MM.1S (cell line): ENCODE results near the gene MACROD2.

ENCODE experiments used
- DNase-seq: peaks from one replicate; pipeline ENCODE4 v3.0.0-alpha.2; 2015
- H2AFZ ChIP-seq: fragments of 300-600 bp; sonication (generic); 2 replicates; pipeline ENCODE4 v1.6.0; 2016; ENCODE audit warnings: antibody characterized with exemption, low read length
- H3F3A ChIP-seq: fragments of 300-600 bp; sonication (generic); 2 replicates; pipeline ENCODE4 v1.6.1; 2016; ENCODE audit warnings: mild to moderate bottlenecking, antibody characterized with exemption, low read length, moderate library complexity, mixed read lengths; ENCODE audit not compliant: insufficient read depth
- H3K27ac ChIP-seq: fragments of 300-600 bp; sonication (generic); 2 replicates; pipeline ENCODE4 v1.5.1; 2016; ENCODE audit warnings: mild to moderate bottlenecking, low read length
- H3K27me3 ChIP-seq: fragments of 300-600 bp; sonication (generic); replicated peaks from 2 replicates; pipeline ENCODE4 v1.6.0; 2016; ENCODE audit warnings: low read length; ENCODE audit not compliant: insufficient read depth
- H3K36me3 ChIP-seq: fragments of 300-600 bp; sonication (generic); replicated peaks from 2 replicates; pipeline ENCODE4 v1.6.1; 2016; ENCODE audit warnings: mild to moderate bottlenecking, low read length, mixed read lengths; ENCODE audit not compliant: insufficient read depth
- H3K4me1 ChIP-seq: fragments of 300-600 bp; sonication (generic); 2 replicates; pipeline ENCODE4 v1.6.1; 2016; ENCODE audit warnings: low read length, mixed read lengths
- H3K4me2 ChIP-seq: fragments of 300-600 bp; sonication (generic); 2 replicates; pipeline ENCODE4 v1.6.0; 2016; ENCODE audit warnings: low read depth, low read length
- H3K4me3 ChIP-seq: fragments of 300-600 bp; sonication (generic); 2 replicates; pipeline ENCODE4 v1.5.1; 2016; ENCODE audit warnings: low read length, mixed read lengths
- H3K79me2 ChIP-seq: fragments of 300-600 bp; sonication (generic); 2 replicates; pipeline ENCODE4 v1.6.1; 2016; ENCODE audit warnings: mixed run types, low read length, mixed read lengths
- H3K9ac ChIP-seq: fragments of 300-600 bp; sonication (generic); 2 replicates; pipeline ENCODE4 v1.6.1; 2016; ENCODE audit warnings: low read length, mixed read lengths
- H3K9me2 ChIP-seq: fragments of 300-600 bp; sonication (generic); replicated peaks from 2 replicates; pipeline ENCODE4 v1.6.1; 2016; ENCODE audit warnings: mild to moderate bottlenecking, low read length, mixed read lengths; ENCODE audit not compliant: insufficient read depth
- H3K9me3 ChIP-seq: fragments of 300-600 bp; sonication (generic); replicated peaks from 2 replicates; pipeline ENCODE4 v1.6.1; 2016; ENCODE audit warnings: mild to moderate bottlenecking, low read length, mixed read lengths; ENCODE audit not compliant: insufficient read depth
- H4K20me1 ChIP-seq: fragments of 300-600 bp; sonication (generic); 2 replicates; pipeline ENCODE4 v1.6.1; 2016; ENCODE audit warnings: mild to moderate bottlenecking, low read length, moderate library complexity, mixed read lengths; ENCODE audit not compliant: insufficient read depth
- CTCF ChIP-seq: fragments of 300-600 bp; sonication (generic); IDR thresholded peaks from 2 replicates; pipeline ENCODE4 v1.5.1; 2016; ENCODE audit warnings: antibody characterized with exemption, low read length, mixed read lengths
- EZH2 ChIP-seq: fragments of 300-600 bp; sonication (generic); optimal IDR thresholded peaks from 2 replicates; pipeline ENCODE3; 2017; ENCODE audit warnings: low read depth, mild to moderate bottlenecking, antibody characterized with exemption, low read length, mixed read lengths
- EZH2phosphoT487 ChIP-seq: fragments of 300-600 bp; sonication (generic); IDR thresholded peaks from 2 replicates; pipeline ENCODE4 v1.6.1; 2018; ENCODE audit warnings: antibody characterized with exemption, low read length

The MACROD2 gene

GRCh38 chr20:15222502-15223330, 1227.4 kb downstream of the MACROD2 start:
- Histone ChIP-seq H3K4me1 (no peaks in the 10 kb centered on the region), H3K9ac (no peak overlapping the region), H4K20me1 (no peaks in the 10 kb centered on the region), H3F3A (no peaks in the 10 kb centered on the region), H3K27ac (no peak overlapping the region), H3K4me3 (no peak overlapping the region), H3K79me2 (no peaks in the 10 kb centered on the region), H3K9me3 (no peaks in the 10 kb centered on the region), H2AFZ (no peak overlapping the region), H3K9me2 (no peaks in the 10 kb centered on the region), H3K27me3 (no peaks in the 10 kb centered on the region), H3K36me3 (no peaks in the 10 kb centered on the region), H3K4me2 (no peak overlapping the region)
- DNase-seq, result no peak
- TF ChIP-seq CTCF (no peak), EZH2phosphoT487 (no peak), EZH2 (no peak)

GRCh38 chr20:15224199-15224598, 1228.9 kb downstream of the MACROD2 start:
- TF ChIP-seq CTCF (no peak), EZH2 (no peak), EZH2phosphoT487 (no peak)
- Histone ChIP-seq H3K27ac (no peak overlapping the region), H3F3A (no peaks in the 10 kb centered on the region), H2AFZ (no peak overlapping the region), H3K27me3 (no peaks in the 10 kb centered on the region), H3K79me2 (no peaks in the 10 kb centered on the region), H3K9me3 (no peaks in the 10 kb centered on the region), H3K4me2 (no peak overlapping the region), H3K36me3 (no peaks in the 10 kb centered on the region), H3K9ac (no peak overlapping the region), H3K9me2 (no peaks in the 10 kb centered on the region), H3K4me3 (no peak overlapping the region), H4K20me1 (no peaks in the 10 kb centered on the region), H3K4me1 (no peaks in the 10 kb centered on the region)
- DNase-seq, result no peak

DNA sequence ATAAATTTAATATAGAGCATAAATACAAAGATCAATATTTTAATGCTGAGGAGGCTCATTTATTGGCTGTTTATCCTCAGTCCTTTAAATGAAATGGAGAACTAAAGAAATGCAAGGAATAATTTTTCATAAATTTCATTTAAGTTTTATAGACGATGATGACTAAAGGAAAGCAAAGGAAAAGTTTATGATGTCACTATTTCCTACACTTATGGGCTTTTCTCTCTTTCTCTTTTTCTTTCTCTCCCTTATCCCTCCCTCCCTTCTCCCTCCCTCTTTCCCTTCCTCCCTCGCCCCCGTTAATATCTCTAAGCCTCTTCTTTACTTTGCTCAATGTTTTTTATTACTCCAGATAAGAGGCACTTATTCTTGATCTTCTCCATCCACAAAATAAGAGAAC, 1231.8 kb downstream of the MACROD2 start:
- no peaks in the 10 kb centered on the region for H3K9me3 ChIP-seq
- no peaks in the 10 kb centered on the region for H3K79me2 ChIP-seq
- no peak overlapping the region for H3K4me3 ChIP-seq
- no peaks in the 10 kb centered on the region for H3K9me2 ChIP-seq
- no peaks in the 10 kb centered on the region for H3K27me3 ChIP-seq
- H3K4me2 ChIP-seq, result no peak overlapping the region
- no peak for DNase-seq
- H2AFZ ChIP-seq, result no peak overlapping the region
- no peaks in the 10 kb centered on the region for H3K36me3 ChIP-seq
- H4K20me1 ChIP-seq, result no peaks in the 10 kb centered on the region
- H3F3A ChIP-seq, result no peaks in the 10 kb centered on the region
- H3K27ac ChIP-seq, result no peak overlapping the region
- no peak overlapping the region for H3K9ac ChIP-seq
- TF ChIP-seq EZH2 (no peak), EZH2phosphoT487 (no peak), CTCF (no peak)
- no peaks in the 10 kb centered on the region for H3K4me1 ChIP-seq
